HEK293 (cell line): ENCODE results near the gene ARID1A.

ENCODE experiments used
- CTCF ChIA-PET: fragments of 350-600 bp; formaldehyde crosslinking; extraction: SDS; loops from one replicate; lab custom pipeline; 2021; ENCODE audit warnings: antibody characterized with exemption; lab: Yijun Ruan, JAX
- POLR2A ChIA-PET: fragments of 300-600 bp; formaldehyde crosslinking; extraction: SDS; loops from one replicate; lab custom pipeline; 2020; ENCODE audit warnings: antibody characterized with exemption, inconsistent platforms; lab: Yijun Ruan, JAX
- H3K27ac ChIP-seq: fragments of 200-500 bp; sonication (Bioruptor generic); 2 replicates; pipeline ENCODE4 v1.5.1; 2014; ENCODE audit warnings: low read depth, low read length, control low read depth, inconsistent platforms; ENCODE audit errors: extremely low read depth
- H3K36me3 ChIP-seq, 2 experiments: fragments of 200-500 bp in 1 of 2; sonication (Bioruptor generic) in 1 of 2; 1 replicate in 1 of 2; 2 replicates in 1 of 2; pipeline ENCODE4 v1.5.1; 2014 to 2017; ENCODE audit warnings: inconsistent platforms in 2 of 2, low read length in 2 of 2; ENCODE audit not compliant: control insufficient read depth in 2 of 2, insufficient read depth in 1 of 2
- H3K4me1 ChIP-seq: fragments of 200-500 bp; sonication (Bioruptor generic); 2 replicates; pipeline ENCODE4 v1.5.1; 2014; ENCODE audit warnings: mild to moderate bottlenecking, low read length, inconsistent platforms; ENCODE audit not compliant: control insufficient read depth, insufficient read depth
- H3K4me3 ChIP-seq: 2 replicates; pipeline ENCODE4 v1.5.1; 2011; ENCODE audit warnings: low read depth, mild to moderate bottlenecking, control low read depth, low read length, moderate library complexity
- H3K9me3 ChIP-seq: fragments of 200-500 bp; sonication (Bioruptor generic); 2 replicates; pipeline ENCODE4 v1.5.1; 2014; ENCODE audit warnings: low read depth, low read length, inconsistent platforms; ENCODE audit not compliant: control insufficient read depth, insufficient read depth
- HOXC10 ChIP-seq: sonication (generic); formaldehyde crosslinking; IDR thresholded peaks from 2 replicates; pipeline ENCODE4 v1.8.1; 2023; ENCODE audit warnings: mild to moderate bottlenecking, missing genetic modification reagents
- PRDM1 ChIP-seq: fragments of 450-650 bp; formaldehyde crosslinking; IDR thresholded peaks from 2 replicates; pipeline ENCODE4; 2016; ENCODE audit warnings: missing biosample characterization, missing genetic modification characterization
- SP2 ChIP-seq: fragments of 450-650 bp; formaldehyde crosslinking; IDR thresholded peaks from 2 replicates; pipeline ENCODE4 v1.5.1; 2016; ENCODE audit warnings: missing biosample characterization, missing genetic modification characterization
- SP3 ChIP-seq: fragments of 450-650 bp; formaldehyde crosslinking; IDR thresholded peaks from 2 replicates; pipeline ENCODE4 v1.5.1; 2016; ENCODE audit warnings: missing biosample characterization, missing genetic modification characterization
- ZFP41 ChIP-seq: fragments of 450-650 bp; formaldehyde crosslinking; IDR thresholded peaks from 2 replicates; pipeline ENCODE4 v1.5.1; 2016; ENCODE audit warnings: missing biosample characterization, missing genetic modification characterization, borderline replicate concordance
- ZNF37A ChIP-seq: fragments of 450-650 bp; IDR thresholded peaks from 2 replicates; pipeline ENCODE4 v1.5.1; 2018; ENCODE audit warnings: missing biosample characterization, missing genetic modification characterization
- ZNF555 ChIP-seq: fragments of 450-650 bp; formaldehyde crosslinking; conservative IDR thresholded peaks from 2 replicates; pipeline ENCODE4 v1.5.1; 2017; ENCODE audit warnings: missing biosample characterization, mild to moderate bottlenecking, missing genetic modification characterization, inconsistent platforms
- ZNF600 ChIP-seq: fragments of 450-650 bp; formaldehyde crosslinking; IDR thresholded peaks from 2 replicates; pipeline ENCODE4 v1.5.1; 2016; ENCODE audit warnings: missing biosample characterization, missing genetic modification characterization
- ZNF76 ChIP-seq: fragments of 450-650 bp; formaldehyde crosslinking; IDR thresholded peaks from 2 replicates; pipeline ENCODE4; 2016; ENCODE audit warnings: low read depth, missing biosample characterization, missing genetic modification characterization, borderline replicate concordance
- ZNF830 ChIP-seq: fragments of 450-650 bp; IDR thresholded peaks from 2 replicates; pipeline ENCODE4 v1.5.0; 2018; ENCODE audit warnings: missing biosample characterization, missing genetic modification characterization, low read depth, mild to moderate bottlenecking, moderate library complexity
- TF ChIP-seq, protein P1 (sequence below): fragments of 450-650 bp; formaldehyde crosslinking; IDR thresholded peaks from 2 replicates; pipeline ENCODE4 v1.5.1; 2016; ENCODE audit warnings: missing biosample characterization, missing genetic modification characterization, low read depth
- TF ChIP-seq, protein P2 (sequence below): IDR thresholded peaks from 2 replicates; pipeline ENCODE4 v1.6.1; 2011; ENCODE audit warnings: mild to moderate bottlenecking, low read depth, low read length, borderline replicate concordance
- TF ChIP-seq, protein P3 (sequence below): fragments of 450-650 bp; formaldehyde crosslinking; IDR thresholded peaks from 2 replicates; pipeline ENCODE4 v1.5.1; 2016; ENCODE audit warnings: missing biosample characterization, missing genetic modification characterization, borderline replicate concordance
- TF ChIP-seq, protein P4 (sequence below): fragments of 450-650 bp; formaldehyde crosslinking; IDR thresholded peaks from 2 replicates; pipeline ENCODE4 v1.5.1; 2016; ENCODE audit warnings: missing biosample characterization, missing genetic modification characterization
- TF ChIP-seq, protein P5 (sequence below): fragments of 450-650 bp; formaldehyde crosslinking; IDR thresholded peaks from 2 replicates; pipeline ENCODE4 v1.5.1; 2017; ENCODE audit warnings: missing biosample characterization, missing genetic modification characterization

ARID1A gene

DNA sequence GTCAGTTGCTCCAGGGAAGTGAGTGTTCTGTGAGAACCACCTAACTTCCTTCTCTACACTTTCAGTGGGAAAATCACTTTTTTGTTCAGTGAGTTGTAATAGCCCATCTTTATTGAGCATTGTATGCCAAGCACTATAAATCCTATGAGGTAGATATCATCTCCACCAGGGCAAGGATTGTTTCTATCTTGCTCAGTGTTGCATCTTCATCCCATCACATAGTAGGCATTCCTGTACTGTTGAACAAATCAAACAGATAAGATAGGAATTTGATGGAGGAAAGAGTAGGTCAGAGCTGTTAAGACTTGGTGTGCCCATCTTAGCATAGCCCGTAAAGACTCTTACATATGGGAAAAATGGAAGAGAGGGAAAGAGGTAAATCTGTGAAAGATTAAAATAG is 89.1 kb downstream of the ARID1A start:
- peaks cover 0 to 32% of the 10 kb centered on the region in 2 experiments; a peak in 1 of 3 replicates for H3K36me3 ChIP-seq
- H3K4me1 ChIP-seq: peaks cover 16% of the 10 kb centered on the region
- no peak overlapping the region for H3K4me3 ChIP-seq
- H3K9me3 ChIP-seq: no peaks in the 10 kb centered on the region
- TF ChIP-seq ZFP41 (tag by site-specific recombination): no peak
- CTCF ChIA-PET: interaction anchor here (0.6 to 2.1 kb wide), 6 partner anchors 8 to 183 kb away, joined by 3 to 13 read pairs (median 3); no protein-coding TSS in a partner anchor
- POLR2A ChIA-PET: interaction anchor here (0.5 to 1.4 kb wide), 3 partner anchors 10 to 91 kb away, joined by 3 to 8 read pairs (median 3); no protein-coding TSS in a partner anchor
- no peak overlapping the region for H3K27ac ChIP-seq

DNA sequence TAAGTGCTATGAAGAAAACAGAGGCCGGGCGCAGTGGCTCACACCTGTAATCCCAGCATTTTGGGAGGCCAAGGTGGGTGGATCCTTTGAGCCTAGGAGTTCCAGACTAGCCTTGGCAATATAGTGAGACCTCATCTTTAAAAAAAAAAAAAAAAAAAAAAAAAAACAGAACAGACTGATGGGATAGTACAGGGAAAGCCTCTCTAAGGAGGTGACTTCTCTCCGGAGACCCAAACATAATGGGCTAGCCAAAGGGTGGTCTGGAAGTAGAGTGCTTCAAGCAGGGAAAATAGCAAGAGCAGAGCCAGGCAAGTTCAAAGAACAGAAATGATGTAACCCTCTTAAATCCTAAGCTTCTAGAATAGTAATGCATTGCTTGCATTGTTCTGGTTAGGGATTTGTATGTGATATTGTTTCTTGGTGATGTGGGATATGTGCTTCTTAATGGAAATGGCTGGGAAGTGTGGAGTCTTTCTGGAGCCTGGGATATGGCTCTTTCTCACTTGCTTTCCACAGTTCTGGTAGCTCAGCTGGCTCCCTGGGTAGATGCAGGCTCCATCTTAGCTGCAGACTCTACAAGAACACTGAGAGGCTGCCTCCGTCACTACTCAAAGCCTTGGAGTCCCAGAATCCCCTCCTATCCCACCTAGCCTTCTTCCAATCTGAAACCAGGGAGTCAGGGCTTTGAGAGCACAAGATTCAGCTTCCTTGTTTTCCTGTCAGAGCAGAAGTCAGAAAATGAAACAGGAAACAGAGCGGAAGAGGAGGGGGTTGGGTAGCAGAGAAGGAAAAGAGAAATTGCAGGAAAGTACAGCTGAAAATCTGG is 90.0 kb downstream of the ARID1A start:
- peaks cover 0 to 24% of the 10 kb centered on the region in 2 experiments; a peak in 1 of 3 replicates for H3K36me3 ChIP-seq
- H3K4me3 ChIP-seq: no peak overlapping the region
- peaks cover 16% of the 10 kb centered on the region for H3K4me1 ChIP-seq
- peak; percentile 7; the same call in 1 of the 2 replicates for TF ChIP-seq SP2
- TF ChIP-seq, protein P1, sequence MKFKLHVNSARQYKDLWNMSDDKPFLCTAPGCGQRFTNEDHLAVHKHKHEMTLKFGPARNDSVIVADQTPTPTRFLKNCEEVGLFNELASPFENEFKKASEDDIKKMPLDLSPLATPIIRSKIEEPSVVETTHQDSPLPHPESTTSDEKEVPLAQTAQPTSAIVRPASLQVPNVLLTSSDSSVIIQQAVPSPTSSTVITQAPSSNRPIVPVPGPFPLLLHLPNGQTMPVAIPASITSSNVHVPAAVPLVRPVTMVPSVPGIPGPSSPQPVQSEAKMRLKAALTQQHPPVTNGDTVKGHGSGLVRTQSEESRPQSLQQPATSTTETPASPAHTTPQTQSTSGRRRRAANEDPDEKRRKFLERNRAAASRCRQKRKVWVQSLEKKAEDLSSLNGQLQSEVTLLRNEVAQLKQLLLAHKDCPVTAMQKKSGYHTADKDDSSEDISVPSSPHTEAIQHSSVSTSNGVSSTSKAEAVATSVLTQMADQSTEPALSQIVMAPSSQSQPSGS (tag by site-specific recombination): peak; percentile 57; the same call in 1 of the 2 replicates
- TF ChIP-seq, protein P2, sequence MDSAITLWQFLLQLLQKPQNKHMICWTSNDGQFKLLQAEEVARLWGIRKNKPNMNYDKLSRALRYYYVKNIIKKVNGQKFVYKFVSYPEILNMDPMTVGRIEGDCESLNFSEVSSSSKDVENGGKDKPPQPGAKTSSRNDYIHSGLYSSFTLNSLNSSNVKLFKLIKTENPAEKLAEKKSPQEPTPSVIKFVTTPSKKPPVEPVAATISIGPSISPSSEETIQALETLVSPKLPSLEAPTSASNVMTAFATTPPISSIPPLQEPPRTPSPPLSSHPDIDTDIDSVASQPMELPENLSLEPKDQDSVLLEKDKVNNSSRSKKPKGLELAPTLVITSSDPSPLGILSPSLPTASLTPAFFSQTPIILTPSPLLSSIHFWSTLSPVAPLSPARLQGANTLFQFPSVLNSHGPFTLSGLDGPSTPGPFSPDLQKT: no peak
- no peak for TF ChIP-seq SP3 (tag by site-specific recombination)
- TF ChIP-seq ZNF600 (tag by site-specific recombination): peak; percentile 89; the same call in 1 of the 2 replicates
- no peak for TF ChIP-seq ZNF37A (tag by site-specific recombination)
- TF ChIP-seq, protein P3, sequence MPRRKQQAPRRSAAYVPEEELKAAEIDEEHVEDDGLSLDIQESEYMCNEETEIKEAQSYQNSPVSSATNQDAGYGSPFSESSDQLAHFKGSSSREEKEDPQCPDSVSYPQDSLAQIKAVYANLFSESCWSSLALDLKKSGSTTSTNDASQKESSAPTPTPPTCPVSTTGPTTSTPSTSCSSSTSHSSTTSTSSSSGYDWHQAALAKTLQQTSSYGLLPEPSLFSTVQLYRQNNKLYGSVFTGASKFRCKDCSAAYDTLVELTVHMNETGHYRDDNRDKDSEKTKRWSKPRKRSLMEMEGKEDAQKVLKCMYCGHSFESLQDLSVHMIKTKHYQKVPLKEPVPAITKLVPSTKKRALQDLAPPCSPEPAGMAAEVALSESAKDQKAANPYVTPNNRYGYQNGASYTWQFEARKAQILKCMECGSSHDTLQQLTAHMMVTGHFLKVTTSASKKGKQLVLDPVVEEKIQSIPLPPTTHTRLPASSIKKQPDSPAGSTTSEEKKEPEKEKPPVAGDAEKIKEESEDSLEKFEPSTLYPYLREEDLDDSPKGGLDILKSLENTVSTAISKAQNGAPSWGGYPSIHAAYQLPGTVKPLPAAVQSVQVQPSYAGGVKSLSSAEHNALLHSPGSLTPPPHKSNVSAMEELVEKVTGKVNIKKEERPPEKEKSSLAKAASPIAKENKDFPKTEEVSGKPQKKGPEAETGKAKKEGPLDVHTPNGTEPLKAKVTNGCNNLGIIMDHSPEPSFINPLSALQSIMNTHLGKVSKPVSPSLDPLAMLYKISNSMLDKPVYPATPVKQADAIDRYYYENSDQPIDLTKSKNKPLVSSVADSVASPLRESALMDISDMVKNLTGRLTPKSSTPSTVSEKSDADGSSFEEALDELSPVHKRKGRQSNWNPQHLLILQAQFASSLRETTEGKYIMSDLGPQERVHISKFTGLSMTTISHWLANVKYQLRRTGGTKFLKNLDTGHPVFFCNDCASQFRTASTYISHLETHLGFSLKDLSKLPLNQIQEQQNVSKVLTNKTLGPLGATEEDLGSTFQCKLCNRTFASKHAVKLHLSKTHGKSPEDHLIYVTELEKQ (tag by site-specific recombination): no peak
- peak; percentile 84 for TF ChIP-seq PRDM1
- no peak for TF ChIP-seq ZNF555 (tag by site-specific recombination)
- TF ChIP-seq, protein P4, sequence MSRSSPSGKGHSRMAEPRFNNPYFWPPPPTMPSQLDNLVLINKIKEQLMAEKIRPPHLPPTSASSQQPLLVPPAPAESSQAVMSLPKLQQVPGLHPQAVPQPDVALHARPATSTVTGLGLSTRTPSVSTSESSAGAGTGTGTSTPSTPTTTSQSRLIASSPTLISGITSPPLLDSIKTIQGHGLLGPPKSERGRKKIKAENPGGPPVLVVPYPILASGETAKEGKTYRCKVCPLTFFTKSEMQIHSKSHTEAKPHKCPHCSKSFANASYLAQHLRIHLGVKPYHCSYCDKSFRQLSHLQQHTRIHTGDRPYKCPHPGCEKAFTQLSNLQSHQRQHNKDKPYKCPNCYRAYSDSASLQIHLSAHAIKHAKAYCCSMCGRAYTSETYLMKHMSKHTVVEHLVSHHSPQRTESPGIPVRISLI (tag by site-specific recombination): peak; percentile 85
- no peak for TF ChIP-seq ZNF830 (tag by site-specific recombination)
- TF ChIP-seq HOXC10 (CRISPR knock-in tag): no peak
- TF ChIP-seq, protein P5, sequence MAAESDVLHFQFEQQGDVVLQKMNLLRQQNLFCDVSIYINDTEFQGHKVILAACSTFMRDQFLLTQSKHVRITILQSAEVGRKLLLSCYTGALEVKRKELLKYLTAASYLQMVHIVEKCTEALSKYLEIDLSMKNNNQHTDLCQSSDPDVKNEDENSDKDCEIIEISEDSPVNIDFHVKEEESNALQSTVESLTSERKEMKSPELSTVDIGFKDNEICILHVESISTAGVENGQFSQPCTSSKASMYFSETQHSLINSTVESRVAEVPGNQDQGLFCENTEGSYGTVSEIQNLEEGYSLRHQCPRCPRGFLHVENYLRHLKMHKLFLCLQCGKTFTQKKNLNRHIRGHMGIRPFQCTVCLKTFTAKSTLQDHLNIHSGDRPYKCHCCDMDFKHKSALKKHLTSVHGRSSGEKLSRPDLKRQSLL: peak; percentile 38; the same call in 1 of the 2 replicates
- 0 out of 2 replicates have a peak, but pooled peaks have one; percentile 73 for TF ChIP-seq ZNF76 (tag by site-specific recombination)
- H3K9me3 ChIP-seq: no peaks in the 10 kb centered on the region
- no peak overlapping the region; the same call in 1 of the 2 replicates for H3K27ac ChIP-seq
- POLR2A ChIA-PET: interaction anchor here (1.3 to 3.8 kb wide), 3 partner anchors 11 to 93 kb away, joined by 3 to 31 read pairs (median 5); no protein-coding TSS in a partner anchor
- CTCF ChIA-PET: interaction anchor here (0.6 to 2.1 kb wide), 5 partner anchors 14 to 184 kb away, joined by 3 to 13 read pairs (median 3); no protein-coding TSS in a partner anchor
